Upper lobe of right lung (tissue), 1 donor: ENCODE measurements around the gene PTGR3. TPM values are rescaled to one million over a fixed set of nuclear protein-coding genes. Genes with fewer than 3 reads are reported as not detected.

Experiments
- ATAC-seq: fragments of 200-7000 bp; cut with Tn5 transposase; one replicate; pipeline ENCODE4 v1.9.1; 2020; ENCODE audit warnings: mild to moderate bottlenecking, moderate library complexity
- DNase-seq: peaks from one replicate; pipeline ENCODE4 v3.0.0-alpha.2; 2020
- H3K27ac ChIP-seq: fragments of 200-600 bp; one replicate; pipeline ENCODE4 v1.8.0; 2022
- H3K27me3 ChIP-seq: fragments of 200-600 bp; one replicate; pipeline ENCODE4 v1.8.0; 2022; ENCODE audit warnings: mild to moderate bottlenecking
- H3K36me3 ChIP-seq: fragments of 200-600 bp; one replicate; pipeline ENCODE4 v1.8.0; 2022
- H3K4me1 ChIP-seq: fragments of 200-600 bp; one replicate; pipeline ENCODE4 v1.8.0; 2022
- H3K4me3 ChIP-seq: fragments of 200-600 bp; one replicate; pipeline ENCODE4 v1.8.0; 2022; ENCODE audit warnings: mild to moderate bottlenecking
- H3K9me3 ChIP-seq: fragments of 200-600 bp; one replicate; pipeline ENCODE4 v1.8.0; 2022
- intact Hi-C: fragments of 100-400 bp; cut with DNase I; formaldehyde crosslinking; loops from one replicate; pipeline ENCODE4 v1.11.0; 2022
- total RNA-seq: library from RNA; stranded (reverse); fragmentation: NEBNext Ultra II Directional; extraction: Animal tissue kit (Norgen Biotek cat#: 25700); gene quantifications from one replicate; pipeline ENCODE4 v1.2.1, GENCODE V29; 2021
- TF ChIP-seq, protein P1 (sequence below): fragments of 200-600 bp; IDR thresholded peaks from one replicate; pipeline ENCODE4 v1.8.0; 2022; ENCODE audit warnings: antibody characterized with exemption
- donor health status: DM: no; HTN: yes; CAD: no; lungs with severe emphysema.

The PTGR3 gene
- total RNA-seq, 1 donor from 2014 or later: 27.7 TPM

GRCh38 chr18:75210274-75211001 is 1.5 kb upstream of the PTGR3 start, which contains the start of gene TSHZ1:
Gene TSHZ1 (plus strand): TSS chr18:75210797. CDS start chr18:75211877, 1,080 bp downstream.
- H3K27ac ChIP-seq: peak within 1 kb of the TSS; percentile 98
- peaks cover 55% of the 10 kb centered on the region for H3K4me1 ChIP-seq
- TF ChIP-seq, protein P1, sequence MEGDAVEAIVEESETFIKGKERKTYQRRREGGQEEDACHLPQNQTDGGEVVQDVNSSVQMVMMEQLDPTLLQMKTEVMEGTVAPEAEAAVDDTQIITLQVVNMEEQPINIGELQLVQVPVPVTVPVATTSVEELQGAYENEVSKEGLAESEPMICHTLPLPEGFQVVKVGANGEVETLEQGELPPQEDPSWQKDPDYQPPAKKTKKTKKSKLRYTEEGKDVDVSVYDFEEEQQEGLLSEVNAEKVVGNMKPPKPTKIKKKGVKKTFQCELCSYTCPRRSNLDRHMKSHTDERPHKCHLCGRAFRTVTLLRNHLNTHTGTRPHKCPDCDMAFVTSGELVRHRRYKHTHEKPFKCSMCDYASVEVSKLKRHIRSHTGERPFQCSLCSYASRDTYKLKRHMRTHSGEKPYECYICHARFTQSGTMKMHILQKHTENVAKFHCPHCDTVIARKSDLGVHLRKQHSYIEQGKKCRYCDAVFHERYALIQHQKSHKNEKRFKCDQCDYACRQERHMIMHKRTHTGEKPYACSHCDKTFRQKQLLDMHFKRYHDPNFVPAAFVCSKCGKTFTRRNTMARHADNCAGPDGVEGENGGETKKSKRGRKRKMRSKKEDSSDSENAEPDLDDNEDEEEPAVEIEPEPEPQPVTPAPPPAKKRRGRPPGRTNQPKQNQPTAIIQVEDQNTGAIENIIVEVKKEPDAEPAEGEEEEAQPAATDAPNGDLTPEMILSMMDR: no peak
- intact Hi-C loops: no loop called here
- H3K9me3 ChIP-seq: no peaks in the 10 kb centered on the region
- H3K27me3 ChIP-seq: no peaks in the 10 kb centered on the region
- peak; percentile 37 for ATAC-seq
- H3K36me3 ChIP-seq: no peaks in the 10 kb centered on the region
- no peak for DNase-seq
- H3K4me3 ChIP-seq: peak within 1 kb of the TSS; percentile 84

GRCh38 chr18:75209951-75210258 is 966 bp upstream of the PTGR3 start:
- intact Hi-C loops: no loop called here
- no peaks in the 10 kb centered on the region for H3K36me3 ChIP-seq
- peak overlapping the region; percentile 84 for H3K4me3 ChIP-seq
- ATAC-seq (no peak), DNase-seq (no peak)
- H3K27me3 ChIP-seq: no peaks in the 10 kb centered on the region
- H3K9me3 ChIP-seq: no peaks in the 10 kb centered on the region
- peaks cover 56% of the 10 kb centered on the region for H3K4me1 ChIP-seq
- TF ChIP-seq, protein P1: no peak
- H3K27ac ChIP-seq: peak overlapping the region; percentile 98

DNA sequence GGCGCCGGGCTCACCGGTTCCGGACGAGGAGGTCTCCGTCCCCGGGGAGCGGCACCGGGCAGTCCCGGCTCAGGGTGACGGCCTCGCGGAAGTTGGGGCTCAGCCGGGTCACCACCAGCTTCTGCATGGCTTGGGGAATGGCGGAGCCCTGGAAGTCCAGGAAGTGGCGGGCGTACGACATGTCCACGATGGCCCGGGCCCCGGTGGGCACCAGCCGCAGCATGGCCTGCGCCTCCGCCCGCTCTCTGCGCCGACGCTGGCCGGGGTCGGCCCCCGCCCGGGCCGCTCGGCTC is 157 bp downstream of the PTGR3 start:
- Histone ChIP-seq H3K4me1 (peaks cover 51% of the 10 kb centered on the region), H3K9me3 (no peaks in the 10 kb centered on the region), H3K4me3 (peak overlapping the region; percentile 84), H3K27ac (peak overlapping the region; percentile 98), H3K36me3 (no peaks in the 10 kb centered on the region), H3K27me3 (no peaks in the 10 kb centered on the region)
- DNase-seq (no peak), ATAC-seq (no peak)
- intact Hi-C loops: no loop called here
- TF ChIP-seq, protein P1: no peak

DNA sequence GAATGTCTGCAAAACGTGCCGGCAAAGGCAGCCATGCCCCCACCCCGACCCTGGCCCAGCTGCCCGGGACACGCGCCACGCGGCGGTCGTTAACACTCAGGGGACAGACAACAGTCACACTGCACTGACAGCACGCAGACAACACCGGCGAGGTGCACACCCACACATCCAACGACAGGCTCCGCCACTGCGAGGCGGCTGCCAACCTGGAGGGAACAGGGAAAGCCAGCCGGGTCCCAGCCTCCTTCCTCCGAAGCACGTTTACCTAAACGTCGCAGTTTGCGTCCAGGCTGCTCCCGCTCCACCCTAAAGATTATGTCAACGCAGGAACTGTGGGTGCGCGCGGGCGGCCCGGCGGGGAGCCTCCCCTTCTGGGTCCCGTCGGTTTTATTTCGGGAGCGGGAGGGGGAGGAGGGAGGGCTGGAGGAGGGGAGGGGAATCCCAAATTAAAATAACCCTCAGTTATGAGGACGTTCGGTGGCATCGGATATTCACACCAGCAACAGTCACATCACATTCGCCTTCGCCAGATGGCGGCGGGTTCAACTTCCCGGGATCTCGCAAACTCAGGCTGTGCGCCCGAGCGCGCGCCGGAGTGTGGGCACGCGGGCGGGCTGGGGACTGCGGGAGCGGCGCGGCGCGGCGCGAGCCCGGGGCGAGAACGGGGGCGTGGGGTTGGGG is 644 bp downstream of the PTGR3 start:
- TF ChIP-seq, protein P1: no peak
- intact Hi-C loops: no loop called here
- no peaks in the 10 kb centered on the region for H3K36me3 ChIP-seq
- ATAC-seq (peak; percentile 26), DNase-seq (peak; percentile 84)
- no peaks in the 10 kb centered on the region for H3K27me3 ChIP-seq
- no peaks in the 10 kb centered on the region for H3K9me3 ChIP-seq
- peak overlapping the region; percentile 98 for H3K27ac ChIP-seq
- H3K4me1 ChIP-seq: peaks cover 51% of the 10 kb centered on the region
- H3K4me3 ChIP-seq: peak overlapping the region; percentile 84

GRCh38 chr18:75207310-75208154 is 1.4 kb downstream of the PTGR3 start:
- H3K27me3 ChIP-seq: no peaks in the 10 kb centered on the region
- H3K9me3 ChIP-seq: no peaks in the 10 kb centered on the region
- H3K27ac ChIP-seq: peak overlapping the region; percentile 98
- peak overlapping the region; percentile 84 for H3K4me3 ChIP-seq
- TF ChIP-seq, protein P1: no peak
- ATAC-seq (no peak), DNase-seq (no peak)
- H3K36me3 ChIP-seq: no peaks in the 10 kb centered on the region
- H3K4me1 ChIP-seq: peaks cover 44% of the 10 kb centered on the region
- intact Hi-C loops: no loop called here
